ENCODE data around the gene BRWD1. TPM values are rescaled to one million over a fixed set of nuclear protein-coding genes. Genes with fewer than 3 reads are reported as not detected.

Gene BRWD1
- total RNA-seq, 1 donor from 2014 or later: 40.3 TPM

- H3K4me3 Mint-ChIP-seq: no peak overlapping the region
- POLR2A ChIA-PET: no interaction called here
- CTCF ChIA-PET: no interaction called here
- no peak for TF ChIP-seq CTCF (IDR thresholded peaks at IDR 0.05)
- ATAC-seq (ENCODE audit: low read depth) (no peak), DNase-seq (no peak)
- intact Hi-C loops (cut with micrococcal nuclease): no loop called here
- no peaks in the 10 kb centered on the region for H3K27me3 Mint-ChIP-seq
- no peaks in the 10 kb centered on the region for H3K9me3 Mint-ChIP-seq
- no peaks in the 10 kb centered on the region for H3K4me1 Mint-ChIP-seq
- H3K36me3 Mint-ChIP-seq (ENCODE audit: low read depth): peaks cover 76% of the 10 kb centered on the region
- H3K27ac Mint-ChIP-seq: no peak overlapping the region
Observed at GRCh38 chr21:39288987-39289386, 24.4 kb downstream of the BRWD1 start.

GRCh38 chr21:39282911-39283310 lies 30.5 kb downstream of the BRWD1 start:
- Mint-ChIP-seq H3K36me3 (ENCODE audit: low read depth) (peaks cover 47% of the 10 kb centered on the region), H3K27me3 (no peaks in the 10 kb centered on the region), H3K4me1 (no peaks in the 10 kb centered on the region), H3K9me3 (no peaks in the 10 kb centered on the region), H3K27ac (no peak overlapping the region), H3K4me3 (no peak overlapping the region)
- TF ChIP-seq CTCF (IDR thresholded peaks at IDR 0.05): no peak
- POLR2A ChIA-PET: no interaction called here
- intact Hi-C loops (cut with micrococcal nuclease): no loop called here
- ATAC-seq (ENCODE audit: low read depth): no peak
- CTCF ChIA-PET: no interaction called here
- no peak for DNase-seq

- Mint-ChIP-seq H3K27ac (no peak overlapping the region), H3K4me3 (no peak overlapping the region), H3K9me3 (no peaks in the 10 kb centered on the region), H3K4me1 (no peaks in the 10 kb centered on the region), H3K36me3 (ENCODE audit: low read depth) (peaks cover 41% of the 10 kb centered on the region), H3K27me3 (no peaks in the 10 kb centered on the region)
- DNase-seq: no peak
- no peak for ATAC-seq (ENCODE audit: low read depth)
- no peak for TF ChIP-seq CTCF (IDR thresholded peaks at IDR 0.05)
- ChIA-PET CTCF (no interaction called here), POLR2A (no interaction called here)
- intact Hi-C loops (cut with micrococcal nuclease): no loop called here
Observed at GRCh38 chr21:39281853-39282252, 31.6 kb downstream of the BRWD1 start.

GRCh38 chr21:39281207-39281606 lies 32.2 kb downstream of the BRWD1 start:
- H3K36me3 Mint-ChIP-seq (ENCODE audit: low read depth): peaks cover 41% of the 10 kb centered on the region
- no peak for TF ChIP-seq CTCF (IDR thresholded peaks at IDR 0.05)
- no peak overlapping the region for H3K4me3 Mint-ChIP-seq
- H3K4me1 Mint-ChIP-seq: no peaks in the 10 kb centered on the region
- H3K9me3 Mint-ChIP-seq: no peaks in the 10 kb centered on the region
- no peak for ATAC-seq (ENCODE audit: low read depth)
- no peaks in the 10 kb centered on the region for H3K27me3 Mint-ChIP-seq
- H3K27ac Mint-ChIP-seq: no peak overlapping the region
- intact Hi-C loops (cut with micrococcal nuclease): no loop called here
- CTCF ChIA-PET: interaction anchor here (1.1 kb wide), 1 partner anchor 107 kb away, joined by 3 read pairs; no protein-coding TSS in a partner anchor
- DNase-seq: no peak
- POLR2A ChIA-PET: no interaction called here

GRCh38 chr21:39269620-39270019 lies 43.8 kb downstream of the BRWD1 start:
- CTCF ChIA-PET: no interaction called here
- Mint-ChIP-seq H3K27ac (no peak overlapping the region), H3K27me3 (no peaks in the 10 kb centered on the region), H3K4me1 (peaks cover 6% of the 10 kb centered on the region), H3K4me3 (no peak overlapping the region), H3K9me3 (no peaks in the 10 kb centered on the region), H3K36me3 (ENCODE audit: low read depth) (peaks cover 65% of the 10 kb centered on the region)
- intact Hi-C loops (cut with micrococcal nuclease): no loop called here
- TF ChIP-seq CTCF (IDR thresholded peaks at IDR 0.05): no peak
- POLR2A ChIA-PET: no interaction called here
- ATAC-seq (ENCODE audit: low read depth) (no peak), DNase-seq (no peak)
